Liver (tissue), 9 donors: ENCODE measurements around the gene MTHFD2L. TPM values are rescaled to one million over a fixed set of nuclear protein-coding genes. Genes with fewer than 3 reads are reported as not detected.

ENCODE experiments used
- DNase-seq: peaks from one replicate; pipeline ENCODE4 v3.0.0-alpha.2; 2017; ENCODE audit warnings: low spot score
- H3K27ac ChIP-seq, 2 donors: one replicate each; pipeline ENCODE4 v1.7.0; 2013; ENCODE audit warnings: inconsistent platforms in 2 of 2, low read length in 2 of 2, control low read depth in 1 of 2, low read depth in 1 of 2, mild to moderate bottlenecking in 1 of 2
- H3K27me3 ChIP-seq, 4 donors: one replicate each; pipeline versions ENCODE4 v1.6.1 to v1.7.0; 2013; ENCODE audit warnings: low read length in 3 of 4, inconsistent platforms in 1 of 4, mild to moderate bottlenecking in 1 of 4, moderate library complexity in 1 of 4; ENCODE audit not compliant: control insufficient read depth in 4 of 4, insufficient read depth in 4 of 4
- H3K36me3 ChIP-seq, 4 donors: one replicate each; pipeline versions ENCODE4 v1.6.1 to v1.7.0; 2013; ENCODE audit warnings: low read length in 3 of 4, mild to moderate bottlenecking in 3 of 4, low read depth in 1 of 4, moderate library complexity in 1 of 4; ENCODE audit not compliant: control insufficient read depth in 4 of 4, insufficient read depth in 3 of 4
- H3K4me1 ChIP-seq, 4 donors: one replicate each; pipeline versions ENCODE4 v1.6.1 to v1.7.0; 2013; ENCODE audit warnings: low read length in 3 of 4, mild to moderate bottlenecking in 3 of 4, moderate library complexity in 1 of 4; ENCODE audit not compliant: control insufficient read depth in 4 of 4, insufficient read depth in 4 of 4
- H3K4me3 ChIP-seq, 3 donors: one replicate each; pipeline versions ENCODE4 v1.6.1 to v1.7.0; 2013; ENCODE audit warnings: low read length in 3 of 3, control low read depth in 1 of 3, low read depth in 1 of 3, mild to moderate bottlenecking in 1 of 3
- H3K9ac ChIP-seq, 2 donors: one replicate each; pipeline ENCODE4 v1.7.0; 2013; ENCODE audit warnings: low read length in 2 of 2, mild to moderate bottlenecking in 2 of 2, moderate library complexity in 2 of 2, control low read depth in 1 of 2, low read depth in 1 of 2
- H3K9me3 ChIP-seq, 4 donors: one replicate each; pipeline versions ENCODE4 v1.6.1 to v1.7.0; 2013; ENCODE audit warnings: low read length in 3 of 4; ENCODE audit not compliant: control insufficient read depth in 4 of 4
- ATF3 ChIP-seq: IDR thresholded peaks from 2 replicates; pipeline ENCODE4 v1.6.1; 2016; ENCODE audit warnings: antibody characterized with exemption
- EGR1 ChIP-seq, 2 donors: IDR thresholded peaks; 2 replicates each; pipeline ENCODE4 v1.6.1; 2016 to 2018; ENCODE audit warnings: antibody characterized with exemption in 2 of 2, low read depth in 2 of 2
- FOXA1 ChIP-seq: IDR thresholded peaks from 2 replicates; pipeline ENCODE4 v1.6.1; 2016; ENCODE audit warnings: antibody characterized with exemption
- FOXA2 ChIP-seq: IDR thresholded peaks from 2 replicates; pipeline ENCODE4 v1.6.1; 2016; ENCODE audit warnings: antibody characterized with exemption
- GABPA ChIP-seq, 2 donors: IDR thresholded peaks in 1 of 2; conservative IDR thresholded peaks in 1 of 2; 2 replicates each; pipeline ENCODE4 v1.6.1; 2016; ENCODE audit warnings: antibody characterized with exemption in 2 of 2, mild to moderate bottlenecking in 1 of 2, moderate library complexity in 1 of 2
- HNF4A ChIP-seq, 2 donors: conservative IDR thresholded peaks; 2 replicates each; pipeline ENCODE4 v1.6.1; 2016; ENCODE audit warnings: antibody characterized with exemption in 2 of 2, mild to moderate bottlenecking in 2 of 2
- HNF4G ChIP-seq: IDR thresholded peaks from 2 replicates; pipeline ENCODE4 v1.6.1; 2016; ENCODE audit warnings: antibody characterized with exemption
- JUND ChIP-seq, 2 donors: IDR thresholded peaks; 2 replicates each; pipeline ENCODE4 v1.6.1; 2016; ENCODE audit warnings: antibody characterized with exemption in 2 of 2
- NR2F2 ChIP-seq: IDR thresholded peaks from 2 replicates; pipeline ENCODE4 v1.6.1; 2016; ENCODE audit warnings: antibody characterized with exemption
- RAD21 ChIP-seq, 2 donors: IDR thresholded peaks; 2 replicates each; pipeline ENCODE4 v1.6.1; 2016; ENCODE audit warnings: antibody characterized with exemption in 2 of 2, mild to moderate bottlenecking in 2 of 2
- REST ChIP-seq: IDR thresholded peaks from 2 replicates; pipeline ENCODE4 v1.6.1; 2016; ENCODE audit warnings: antibody characterized with exemption, mild to moderate bottlenecking
- RXRA ChIP-seq, 2 donors: IDR thresholded peaks; 2 replicates each; pipeline ENCODE4 v1.6.1; 2017 to 2018; ENCODE audit warnings: antibody characterized with exemption in 2 of 2, mild to moderate bottlenecking in 1 of 2
- SP1 ChIP-seq: IDR thresholded peaks from 2 replicates; pipeline ENCODE4 v1.6.1; 2018; ENCODE audit warnings: antibody characterized with exemption, mild to moderate bottlenecking
- TAF1 ChIP-seq: conservative IDR thresholded peaks from 2 replicates; pipeline ENCODE4 v1.6.1; 2016; ENCODE audit warnings: antibody characterized with exemption, mild to moderate bottlenecking
- YY1 ChIP-seq: IDR thresholded peaks from 2 replicates; pipeline ENCODE4 v1.6.1; 2016; ENCODE audit warnings: antibody characterized with exemption, mild to moderate bottlenecking
- WGBS: extraction: QIAGEN DNeasy Blood & Tissue Kit; methylation state at CpG from one replicate; pipeline ENCODE4 v1.1.7; 2013; 5-methylcytosine and 5-hydroxymethylcytosine counted together
- polyA plus RNA-seq, 2 donors: library from polyadenylated mRNA; stranded (reverse) in 1 of 2; unstranded in 1 of 2; fragments of 200-250 nt in 1 of 2; fragments of >200 nt in 1 of 2; fragmentation: Nextera tagmentation in 1 of 2; extraction: Ambion mirVana in 1 of 2; gene quantifications; one replicate each; pipeline versions ENCODE4 v1.2.1 to v1.2.3, GENCODE V29; 2013 to 2015
- total RNA-seq, 2 donors: library from RNA; depleted of rRNA; stranded (reverse); fragments of >200 nt; gene quantifications; one replicate each; pipeline ENCODE4 v1.2.3, GENCODE V29; 2014
- TF ChIP-seq, protein P1 (sequence below): IDR thresholded peaks from 2 replicates; pipeline ENCODE4 v1.6.1; 2016; ENCODE audit warnings: antibody characterized with exemption
- TF ChIP-seq, protein P2 (sequence below): IDR thresholded peaks from 2 replicates; pipeline ENCODE4 v1.6.1; 2016; ENCODE audit warnings: antibody characterized with exemption
- TF ChIP-seq, protein P3 (sequence below): fragments of 150-350 bp; IDR thresholded peaks from 2 replicates; pipeline ENCODE4 v1.5.1; 2017; ENCODE audit warnings: improper control_type of control experiment, low read depth, low read length; ENCODE audit not compliant: missing input control
- donor health status: healthy.
- donor health status: healthy.
- donor health status: healthy.
- donor health status: healthy.
- donor health status: healthy.

Gene MTHFD2L
- total and polyA plus RNA-seq, 4 donors, result 7.4 to 51.5 (median 31.1) TPM

DNA sequence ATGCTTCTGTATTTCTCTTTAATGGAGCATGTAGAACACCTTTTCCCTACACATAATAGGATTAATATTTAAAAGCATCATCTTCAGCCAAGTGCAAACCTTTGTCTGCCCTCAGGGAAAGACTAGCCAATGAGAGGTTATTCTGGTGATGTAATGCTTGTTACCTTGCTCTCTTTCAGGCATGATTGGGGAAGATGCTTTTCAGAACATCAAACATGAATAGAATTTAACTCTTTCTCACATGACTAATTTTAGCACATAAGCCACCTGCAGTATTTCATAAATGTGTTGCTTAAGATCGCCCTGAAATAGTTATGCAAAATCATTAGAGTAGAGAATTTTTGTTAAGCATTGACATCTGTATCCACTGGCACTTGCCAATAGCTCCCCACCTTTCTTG is 139.6 kb downstream of the MTHFD2L start (continued):
- TF ChIP-seq, protein P1, sequence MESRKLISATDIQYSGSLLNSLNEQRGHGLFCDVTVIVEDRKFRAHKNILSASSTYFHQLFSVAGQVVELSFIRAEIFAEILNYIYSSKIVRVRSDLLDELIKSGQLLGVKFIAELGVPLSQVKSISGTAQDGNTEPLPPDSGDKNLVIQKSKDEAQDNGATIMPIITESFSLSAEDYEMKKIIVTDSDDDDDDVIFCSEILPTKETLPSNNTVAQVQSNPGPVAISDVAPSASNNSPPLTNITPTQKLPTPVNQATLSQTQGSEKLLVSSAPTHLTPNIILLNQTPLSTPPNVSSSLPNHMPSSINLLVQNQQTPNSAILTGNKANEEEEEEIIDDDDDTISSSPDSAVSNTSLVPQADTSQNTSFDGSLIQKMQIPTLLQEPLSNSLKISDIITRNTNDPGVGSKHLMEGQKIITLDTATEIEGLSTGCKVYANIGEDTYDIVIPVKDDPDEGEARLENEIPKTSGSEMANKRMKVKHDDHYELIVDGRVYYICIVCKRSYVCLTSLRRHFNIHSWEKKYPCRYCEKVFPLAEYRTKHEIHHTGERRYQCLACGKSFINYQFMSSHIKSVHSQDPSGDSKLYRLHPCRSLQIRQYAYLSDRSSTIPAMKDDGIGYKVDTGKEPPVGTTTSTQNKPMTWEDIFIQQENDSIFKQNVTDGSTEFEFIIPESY, result no peak
- TF ChIP-seq RAD21 (IDR thresholded peaks at IDR 0.05), result no peak
- TF ChIP-seq EGR1 (IDR thresholded peaks at IDR 0.05; ENCODE audit: low read depth in 2 of 2), result no peak

- 81% methylated on average over 4 of the region's 4 CpGs for WGBS
- DNase-seq, result no peak
- H3K4me1 ChIP-seq, result no peaks in the 10 kb centered on the region
- H3K36me3 ChIP-seq, result no peaks in the 10 kb centered on the region
- H3K9me3 ChIP-seq, result no peaks in the 10 kb centered on the region
- H3K27me3 ChIP-seq, result no peaks in the 10 kb centered on the region
- no peak overlapping the region for H3K9ac ChIP-seq
- TF ChIP-seq, protein P2, sequence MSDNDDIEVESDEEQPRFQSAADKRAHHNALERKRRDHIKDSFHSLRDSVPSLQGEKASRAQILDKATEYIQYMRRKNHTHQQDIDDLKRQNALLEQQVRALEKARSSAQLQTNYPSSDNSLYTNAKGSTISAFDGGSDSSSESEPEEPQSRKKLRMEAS, result no peak
- TF ChIP-seq REST (no peak), ATF3 (no peak), FOXA1 (no peak), HNF4A (conservative IDR thresholded peaks at IDR 0.05) (no peak), GABPA (IDR thresholded peaks at IDR 0.05 in 1 of 2, conservative IDR thresholded peaks at IDR 0.05 in 1 of 2) (no peak), RAD21 (IDR thresholded peaks at IDR 0.05) (no peak), YY1 (no peak), TAF1 (no peak), EGR1 (IDR thresholded peaks at IDR 0.05; ENCODE audit: low read depth in 2 of 2) (no peak), NR2F2 (no peak), FOXA2 (no peak), RXRA (IDR thresholded peaks at IDR 0.05) (no peak), HNF4G (no peak), JUND (IDR thresholded peaks at IDR 0.05) (no peak), SP1 (no peak)
- TF ChIP-seq, protein P1, result no peak
- TF ChIP-seq, protein P3, sequence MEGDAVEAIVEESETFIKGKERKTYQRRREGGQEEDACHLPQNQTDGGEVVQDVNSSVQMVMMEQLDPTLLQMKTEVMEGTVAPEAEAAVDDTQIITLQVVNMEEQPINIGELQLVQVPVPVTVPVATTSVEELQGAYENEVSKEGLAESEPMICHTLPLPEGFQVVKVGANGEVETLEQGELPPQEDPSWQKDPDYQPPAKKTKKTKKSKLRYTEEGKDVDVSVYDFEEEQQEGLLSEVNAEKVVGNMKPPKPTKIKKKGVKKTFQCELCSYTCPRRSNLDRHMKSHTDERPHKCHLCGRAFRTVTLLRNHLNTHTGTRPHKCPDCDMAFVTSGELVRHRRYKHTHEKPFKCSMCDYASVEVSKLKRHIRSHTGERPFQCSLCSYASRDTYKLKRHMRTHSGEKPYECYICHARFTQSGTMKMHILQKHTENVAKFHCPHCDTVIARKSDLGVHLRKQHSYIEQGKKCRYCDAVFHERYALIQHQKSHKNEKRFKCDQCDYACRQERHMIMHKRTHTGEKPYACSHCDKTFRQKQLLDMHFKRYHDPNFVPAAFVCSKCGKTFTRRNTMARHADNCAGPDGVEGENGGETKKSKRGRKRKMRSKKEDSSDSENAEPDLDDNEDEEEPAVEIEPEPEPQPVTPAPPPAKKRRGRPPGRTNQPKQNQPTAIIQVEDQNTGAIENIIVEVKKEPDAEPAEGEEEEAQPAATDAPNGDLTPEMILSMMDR, result no peak
- H3K4me3 ChIP-seq, result no peak overlapping the region
- no peak overlapping the region for H3K27ac ChIP-seq
Observed at GRCh38 chr4:74304095-74304625, 146.2 kb downstream of the MTHFD2L start.
